Neural progenitor cell (in vitro differentiated cells): ENCODE results near the gene ANTXR1. TPM values are rescaled to one million over a fixed set of nuclear protein-coding genes. Genes with fewer than 3 reads are reported as not detected.

Experiments
- DNase-seq: peaks from one replicate; pipeline ENCODE4 v3.0.0-alpha.2; 2016; ENCODE audit warnings: low spot score
- H2AFZ ChIP-seq: fragments of 200-600 bp; sonication (generic); replicated peaks from 2 replicates; pipeline ENCODE4 v1.6.1; 2016; ENCODE audit warnings: antibody characterized with exemption
- H3F3A ChIP-seq: fragments of 200-600 bp; sonication (generic); 2 replicates; pipeline ENCODE4 v1.6.1; 2016; ENCODE audit warnings: antibody characterized with exemption, low read depth
- H3K27ac ChIP-seq: fragments of 200-600 bp; sonication (generic); 2 replicates; pipeline ENCODE4 v1.5.1; 2016; ENCODE audit warnings: mild to moderate bottlenecking
- H3K27me3 ChIP-seq: fragments of 200-600 bp; sonication (generic); 2 replicates; pipeline ENCODE4 v1.6.1; 2016; ENCODE audit warnings: mild to moderate bottlenecking, moderate library complexity
- H3K36me3 ChIP-seq: fragments of 200-600 bp; sonication (generic); 2 replicates; pipeline ENCODE4 v1.5.1; 2016
- H3K4me1 ChIP-seq: fragments of 200-600 bp; sonication (generic); 2 replicates; pipeline ENCODE4 v1.6.1; 2016; ENCODE audit warnings: mixed run types
- H3K4me2 ChIP-seq: fragments of 200-600 bp; sonication (generic); 2 replicates; pipeline ENCODE4 v1.6.1; 2016
- H3K4me3 ChIP-seq: fragments of 200-600 bp; sonication (generic); 2 replicates; pipeline ENCODE4 v1.5.1; 2016
- H3K79me2 ChIP-seq: fragments of 200-600 bp; sonication (generic); 2 replicates; pipeline ENCODE4 v1.6.1; 2016; ENCODE audit warnings: low read depth
- H3K9ac ChIP-seq: fragments of 200-600 bp; sonication (generic); 2 replicates; pipeline ENCODE4 v1.6.1; 2016
- H3K9me3 ChIP-seq: fragments of 200-600 bp; sonication (generic); 2 replicates; pipeline ENCODE4 v1.5.1; 2016; ENCODE audit warnings: low read depth
- H4K20me1 ChIP-seq: fragments of 200-600 bp; sonication (generic); 2 replicates; pipeline ENCODE4 v1.6.1; 2016; ENCODE audit warnings: low read depth
- H3K27ac Mint-ChIP-seq: 3 replicates; pipeline ENCODE4 v1.8.0; 2021; ENCODE audit warnings: mixed read lengths
- H3K27me3 Mint-ChIP-seq: 2 replicates; pipeline ENCODE4 v1.8.0; 2022; ENCODE audit warnings: low read depth, mild to moderate bottlenecking, inconsistent platforms, moderate library complexity, mixed read lengths; ENCODE audit not compliant: insufficient read depth
- H3K36me3 Mint-ChIP-seq: 3 replicates; pipeline ENCODE4 v1.8.0; 2021; ENCODE audit warnings: mixed read lengths
- H3K4me1 Mint-ChIP-seq: 3 replicates; pipeline ENCODE4 v1.8.0; 2021; ENCODE audit warnings: mixed read lengths
- H3K4me3 Mint-ChIP-seq: 3 replicates; pipeline ENCODE4 v1.8.0; 2021; ENCODE audit warnings: mild to moderate bottlenecking, moderate library complexity, mixed read lengths
- H3K9me3 Mint-ChIP-seq: 3 replicates; pipeline ENCODE4 v1.8.0; 2020; ENCODE audit warnings: mixed read lengths
- CTCF ChIP-seq: fragments of 200-600 bp; sonication (generic); IDR thresholded peaks from 2 replicates; pipeline ENCODE4 v1.5.1; 2017; ENCODE audit warnings: antibody characterized with exemption, mild to moderate bottlenecking
- EZH2 ChIP-seq: fragments of 200-600 bp; sonication (generic); IDR thresholded peaks from 2 replicates; pipeline ENCODE4 v1.6.1; 2017; ENCODE audit warnings: antibody characterized with exemption, mild to moderate bottlenecking, moderate library complexity
- EZH2phosphoT487 ChIP-seq: fragments of 200-600 bp; sonication (generic); IDR thresholded peaks from 2 replicates; pipeline ENCODE4 v1.6.1; 2017; ENCODE audit warnings: antibody characterized with exemption
- total RNA-seq: library from RNA; depleted of rRNA; stranded (reverse); fragments of >200 nt; gene quantifications from 2 replicates; pipeline ENCODE4 v1.2.3, GENCODE V29; 2015; ENCODE audit warnings: low replicate concordance

The ANTXR1 gene
- total RNA-seq, 1 donor from 2014 or later: 6.7 TPM

GRCh38 chr2:69269330-69269729, 256.4 kb downstream of the ANTXR1 start:
- H3K4me1 ChIP-seq: no peaks in the 10 kb centered on the region
- H3K36me3 ChIP-seq: no peaks in the 10 kb centered on the region
- H3K9me3 Mint-ChIP-seq: no peaks in the 10 kb centered on the region
- H3K27ac ChIP-seq: no peak overlapping the region
- no peaks in the 10 kb centered on the region for H3K79me2 ChIP-seq
- H4K20me1 ChIP-seq: no peaks in the 10 kb centered on the region
- H3K4me3 Mint-ChIP-seq: no peak overlapping the region
- H3K9ac ChIP-seq: no peak overlapping the region
- H3K36me3 Mint-ChIP-seq: no peaks in the 10 kb centered on the region
- no peaks in the 10 kb centered on the region for H3F3A ChIP-seq
- no peak for DNase-seq
- no peak overlapping the region for H3K27ac Mint-ChIP-seq
- H3K27me3 ChIP-seq: no peaks in the 10 kb centered on the region
- no peaks in the 10 kb centered on the region for H3K4me1 Mint-ChIP-seq
- TF ChIP-seq EZH2 (no peak), CTCF (no peak), EZH2phosphoT487 (no peak)
- no peak overlapping the region for H3K4me2 ChIP-seq
- no peak overlapping the region for H2AFZ ChIP-seq
- no peaks in the 10 kb centered on the region for H3K9me3 ChIP-seq
- H3K4me3 ChIP-seq: no peak overlapping the region
- no peaks in the 10 kb centered on the region for H3K27me3 Mint-ChIP-seq

GRCh38 chr2:69271831-69272257, 258.9 kb downstream of the ANTXR1 start:
- no peaks in the 10 kb centered on the region for H3K27me3 ChIP-seq
- no peak overlapping the region for H3K27ac ChIP-seq
- Mint-ChIP-seq H3K27me3 (no peaks in the 10 kb centered on the region), H3K9me3 (no peaks in the 10 kb centered on the region), H3K36me3 (no peaks in the 10 kb centered on the region), H3K27ac (no peak overlapping the region), H3K4me3 (no peak overlapping the region), H3K4me1 (no peaks in the 10 kb centered on the region)
- no peak for DNase-seq
- H3K4me3 ChIP-seq: no peak overlapping the region
- no peaks in the 10 kb centered on the region for H3K9me3 ChIP-seq
- H3F3A ChIP-seq: no peaks in the 10 kb centered on the region
- H3K36me3 ChIP-seq: no peaks in the 10 kb centered on the region
- H3K9ac ChIP-seq: no peak overlapping the region
- H3K4me2 ChIP-seq: no peak overlapping the region
- H2AFZ ChIP-seq: no peak overlapping the region
- H3K4me1 ChIP-seq: no peaks in the 10 kb centered on the region
- H3K79me2 ChIP-seq: no peaks in the 10 kb centered on the region
- H4K20me1 ChIP-seq: no peaks in the 10 kb centered on the region
- TF ChIP-seq EZH2 (no peak), CTCF (no peak), EZH2phosphoT487 (no peak)

- H3K4me3 ChIP-seq: no peak overlapping the region
- no peak for TF ChIP-seq EZH2phosphoT487
- no peak for TF ChIP-seq EZH2
- peak; percentile 18 for TF ChIP-seq CTCF
- no peaks in the 10 kb centered on the region for H3K9me3 ChIP-seq
- H3K9ac ChIP-seq: no peak overlapping the region
- DNase-seq: peak; percentile 22
- H3K79me2 ChIP-seq: no peaks in the 10 kb centered on the region
- no peak overlapping the region for H3K27ac ChIP-seq
- Mint-ChIP-seq H3K4me1 (no peaks in the 10 kb centered on the region), H3K27ac (no peak overlapping the region), H3K36me3 (no peaks in the 10 kb centered on the region), H3K4me3 (no peak overlapping the region), H3K27me3 (no peaks in the 10 kb centered on the region), H3K9me3 (no peaks in the 10 kb centered on the region)
- no peaks in the 10 kb centered on the region for H3F3A ChIP-seq
- no peaks in the 10 kb centered on the region for H3K27me3 ChIP-seq
- H4K20me1 ChIP-seq: no peaks in the 10 kb centered on the region
- H3K4me1 ChIP-seq: no peaks in the 10 kb centered on the region
- peak overlapping the region; percentile 14 for H2AFZ ChIP-seq
- H3K4me2 ChIP-seq: no peak overlapping the region
- H3K36me3 ChIP-seq: no peaks in the 10 kb centered on the region
These were observed 260.0 kb downstream of the ANTXR1 start for GRCh38 chr2:69272803-69273471.
